H1 (cell line): ENCODE data around the gene NPFFR1. TPM values are rescaled to one million over a fixed set of nuclear protein-coding genes. Genes with fewer than 3 reads are reported as not detected.

ENCODE experiments used
- CHD1 ChIP-seq: IDR thresholded peaks from 2 replicates; pipeline ENCODE4 v1.6.1; 2012; ENCODE audit warnings: low read depth, low read length, improper control_type of control experiment
- JUN ChIP-seq: IDR thresholded peaks from 2 replicates; pipeline ENCODE4 v1.6.1; 2011; ENCODE audit warnings: low read depth, mild to moderate bottlenecking, improper control_type of control experiment, low read length
- PHF8 ChIP-seq: fragments of 200-600 bp; sonication (generic); conservative IDR thresholded peaks from 2 replicates; pipeline ENCODE4 v1.7.1; 2012; ENCODE audit warnings: low read depth, mild to moderate bottlenecking, inconsistent platforms, low read length, moderate library complexity
- RAD21 ChIP-seq, 2 experiments: IDR thresholded peaks in 1 of 2; conservative IDR thresholded peaks in 1 of 2; 2 replicates each; pipeline ENCODE4 v1.6.1; 2011; ENCODE audit warnings: low read depth in 2 of 2, low read length in 2 of 2, improper control_type of control experiment in 1 of 2, inconsistent platforms in 1 of 2, mild to moderate bottlenecking in 1 of 2, moderate library complexity in 1 of 2
- polyA plus RNA-seq, 7 experiments: library from polyadenylated mRNA; depleted of rRNA in 3 of 7; stranded (reverse) in 5 of 7; unstranded in 2 of 7; fragments of >200 nt in 5 of 7; fragments of 200-250 nt in 2 of 7; gene quantifications; 1 replicate in 5 of 7; 2 replicates in 1 of 7; 4 replicates in 1 of 7; pipeline versions ENCODE4 v1.2.1 to v1.2.3, GENCODE V29; 2011 to 2013; ENCODE audit warnings: missing spikeins in 2 of 7, mixed read lengths in 2 of 7
- total RNA-seq: library from RNA; stranded (reverse); fragmentation: NEBNext Ultra II Directional; extraction: Animal tissue kit (Norgen Biotek cat#: 25700); gene quantifications from 2 replicates; pipeline ENCODE4 v1.2.1, GENCODE V29; 2021

The NPFFR1 gene
- total and polyA plus RNA-seq, 2 of the 8 experiments (the other 6 are each of a cell fraction or from before 2014, with no cell fraction given): 0.02 to 0.06 TPM

GRCh38 chr10:70330671-70331070 is 46.9 kb upstream of the NPFFR1 start (continued):
- TF ChIP-seq PHF8 (no peak), JUN (no peak), RAD21 (IDR thresholded peaks at IDR 0.05 in 1 of 2, conservative IDR thresholded peaks at IDR 0.05 in 1 of 2; ENCODE audit: low read depth in 2 of 2, low read length in 2 of 2) (no peak), CHD1 (no peak)
